Astrocyte of the cerebellum (primary cell): ENCODE measurements around the gene CUBN.

Source experiments
- DNase-seq: peaks from one replicate; pipeline ENCODE4 v3.0.0-alpha.2; 2011; ENCODE audit warnings: low read depth
- H3K4me3 ChIP-seq: 2 replicates; pipeline ENCODE4 v1.5.1; 2011; ENCODE audit warnings: mild to moderate bottlenecking, low read depth, low read length, moderate library complexity
- CTCF ChIP-seq: IDR thresholded peaks from 2 replicates; pipeline ENCODE4 v1.5.1; 2012; ENCODE audit warnings: low read length, low read depth, moderate library complexity, mild to moderate bottlenecking; ENCODE audit errors: missing control alignments
- in situ Hi-C: cut with HindIII; loops from 2 replicates; pipeline ENCODE4 v1.10.0; 2017; ENCODE audit warnings: low sequenced_read_pairs

The CUBN gene

GRCh38 chr10:16847644-16848043 is 282.0 kb downstream of the CUBN start:
- DNase-seq: no peak
- TF ChIP-seq CTCF: no peak
- in situ Hi-C loops: loop anchor here (25.0 kb wide), 1 partner anchor 740 kb away; no protein-coding TSS in a partner anchor
- no peak overlapping the region for H3K4me3 ChIP-seq

DNA sequence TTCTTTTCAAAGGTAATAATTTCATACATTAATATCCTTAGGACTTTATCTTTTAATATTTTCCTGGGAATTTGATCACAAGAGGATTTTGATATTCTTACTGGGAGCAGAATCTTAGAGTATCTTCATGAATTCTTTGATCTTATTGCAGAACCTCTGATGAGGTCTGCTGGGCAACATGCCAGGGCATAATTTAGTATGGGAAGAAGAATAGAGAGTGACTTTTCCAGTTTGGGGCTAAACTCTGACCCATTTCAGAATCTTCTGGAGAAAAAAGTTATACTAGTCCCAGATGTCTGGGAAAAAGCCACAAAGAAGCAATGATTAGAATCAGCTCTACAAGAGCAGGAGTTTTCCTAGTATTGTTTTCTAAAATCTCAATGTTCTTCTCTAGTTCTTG is 284.4 kb downstream of the CUBN start:
- in situ Hi-C loops: loop anchor here (25.0 kb wide), 1 partner anchor 742 kb away; no protein-coding TSS in a partner anchor
- DNase-seq: no peak
- no peak for TF ChIP-seq CTCF
- H3K4me3 ChIP-seq: no peak overlapping the region

GRCh38 chr10:16843252-16843870 is 286.2 kb downstream of the CUBN start:
- TF ChIP-seq CTCF: peak; percentile 29
- in situ Hi-C loops: loop anchor here (25.0 kb wide), 1 partner anchor 744 kb away; no protein-coding TSS in a partner anchor
- DNase-seq: peak; percentile 79
- H3K4me3 ChIP-seq: no peak overlapping the region

- no peak for TF ChIP-seq CTCF
- no peak for DNase-seq
- no peak overlapping the region for H3K4me3 ChIP-seq
- in situ Hi-C loops: loop anchor here (25.0 kb wide), 1 partner anchor 752 kb away; no protein-coding TSS in a partner anchor
These were observed 294.4 kb downstream of the CUBN start for GRCh38 chr10:16835228-16835627.

DNA sequence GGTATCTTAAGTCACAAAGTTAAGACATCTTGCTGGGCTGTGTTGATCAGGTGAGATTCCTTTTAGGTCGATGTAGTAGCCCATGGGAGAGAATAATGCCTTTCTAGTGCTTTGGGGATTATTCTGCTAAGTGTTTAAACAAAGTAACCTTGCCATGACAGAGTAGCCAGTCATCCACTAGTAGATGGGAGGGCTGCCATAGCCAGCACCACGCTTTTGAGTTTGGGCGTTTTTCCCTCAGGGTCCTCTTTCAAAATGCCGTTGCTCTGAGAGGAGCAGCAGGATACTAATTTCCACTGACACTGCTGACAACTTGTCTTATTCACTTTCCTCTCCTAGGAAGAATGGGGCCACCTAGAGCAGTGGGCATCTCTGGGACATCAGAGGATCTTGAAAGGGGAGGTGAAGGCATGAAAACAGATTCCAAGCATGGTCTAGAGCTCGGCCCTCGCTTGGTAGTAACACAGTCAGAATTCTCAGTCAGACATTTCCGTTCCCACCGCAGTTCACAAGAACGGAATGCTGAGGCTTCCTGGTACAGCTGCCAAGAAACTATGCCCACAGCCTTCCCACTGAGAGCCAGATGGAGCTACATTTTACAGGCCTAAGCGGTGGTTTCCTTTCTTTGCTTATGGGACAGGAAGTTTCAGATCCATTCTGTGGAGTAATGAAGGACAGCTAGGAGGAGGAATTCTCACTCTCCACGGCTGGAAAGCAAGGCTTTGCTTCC is 297.1 kb downstream of the CUBN start:
- H3K4me3 ChIP-seq: no peak overlapping the region
- in situ Hi-C loops: loop anchor here (25.0 kb wide), 1 partner anchor 755 kb away; no protein-coding TSS in a partner anchor
- peak; percentile 97 for DNase-seq

More for the DNA sequence above, 297.1 kb downstream of the CUBN start:
- no peak for TF ChIP-seq CTCF
